ENCODE measurements around the gene LSM11. TPM values are rescaled to one million over a fixed set of nuclear protein-coding genes. Genes with fewer than 3 reads are reported as not detected.

Gene LSM11
- total RNA-seq, 1 donor from 2014 or later: 6.1 TPM

DNA sequence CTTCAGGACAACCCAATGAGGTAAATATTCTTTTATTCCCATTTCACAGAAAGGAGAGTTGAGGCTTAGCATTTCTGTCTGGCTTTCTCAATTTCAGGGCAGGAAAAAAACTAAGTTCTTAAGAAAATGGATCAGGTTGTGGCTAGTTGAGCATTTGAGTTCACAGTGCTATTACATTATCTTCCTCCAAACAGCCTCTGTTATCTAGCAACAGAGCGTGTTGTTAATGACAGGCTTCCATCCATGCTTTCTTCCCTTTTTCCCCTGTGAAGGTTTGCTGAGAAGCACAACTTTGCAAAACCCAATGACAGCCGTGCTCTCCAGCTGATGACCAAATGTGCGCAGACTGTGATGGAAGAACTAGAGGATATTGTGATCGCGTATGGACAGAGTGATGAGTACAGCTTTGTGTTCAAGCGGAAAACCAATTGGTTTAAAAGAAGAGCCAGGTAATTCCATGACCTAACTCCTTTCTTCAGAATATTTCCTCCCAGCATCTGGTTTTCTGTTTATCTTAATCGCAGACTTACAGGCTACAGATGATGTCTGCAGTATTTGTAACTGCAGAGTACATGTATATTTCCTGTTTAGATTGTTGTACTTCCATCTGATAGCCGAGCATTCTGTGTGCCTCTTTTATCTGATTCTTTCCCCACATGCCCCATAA lies 10.8 kb upstream of the LSM11 start:
- intact Hi-C loops (cut with micrococcal nuclease): loop anchor here (5.0 kb wide), 2 partner anchors 160 to 460 kb away; no protein-coding TSS in a partner anchor

DNA sequence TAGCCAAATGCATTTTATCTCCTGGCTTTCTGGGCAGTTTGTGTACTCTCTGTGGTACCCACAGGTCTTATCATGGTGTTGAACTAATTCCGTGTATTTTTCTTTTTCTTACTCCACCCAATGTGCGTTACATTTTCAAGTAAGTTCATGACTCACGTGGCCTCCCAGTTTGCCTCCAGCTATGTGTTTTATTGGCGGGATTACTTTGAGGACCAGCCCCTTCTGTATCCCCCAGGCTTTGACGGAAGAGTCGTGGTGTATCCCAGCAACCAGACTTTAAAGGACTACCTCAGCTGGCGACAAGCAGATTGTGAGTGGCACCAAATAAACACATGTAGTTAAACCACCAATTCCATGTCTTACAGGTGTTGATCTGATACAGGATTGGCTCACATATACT lies 9.1 kb upstream of the LSM11 start:
- intact Hi-C loops (cut with micrococcal nuclease): loop anchor here (5.0 kb wide), 2 partner anchors 162 to 462 kb away; no protein-coding TSS in a partner anchor

DNA sequence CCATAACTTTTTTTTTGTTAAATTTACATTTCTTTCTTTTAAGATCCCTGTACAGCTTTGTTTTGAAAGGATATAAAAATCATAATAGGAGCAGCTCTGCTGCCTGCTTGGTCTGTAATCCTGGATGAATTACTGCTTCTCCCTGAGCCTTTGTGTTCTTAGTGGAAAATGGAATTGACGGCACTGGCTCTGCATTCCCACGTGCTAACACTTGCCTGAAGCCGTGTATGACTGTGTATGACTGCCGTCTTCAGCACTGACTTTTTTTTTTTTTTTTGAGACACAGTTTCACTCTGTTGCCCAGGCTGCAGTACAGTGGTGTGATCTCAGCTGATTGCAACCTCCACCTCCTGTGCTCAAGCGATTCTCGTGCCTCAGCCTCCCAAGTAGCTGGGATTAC lies 7.5 kb upstream of the LSM11 start:
- intact Hi-C loops (cut with micrococcal nuclease): no loop called here

GRCh38 chr5:157739388-157740228 lies 3.9 kb upstream of the LSM11 start:
- intact Hi-C loops (cut with micrococcal nuclease): loop anchor here (5.0 kb wide), 4 partner anchors 118 to 397 kb away; partner anchors contain the start of gene CLINT1

DNA sequence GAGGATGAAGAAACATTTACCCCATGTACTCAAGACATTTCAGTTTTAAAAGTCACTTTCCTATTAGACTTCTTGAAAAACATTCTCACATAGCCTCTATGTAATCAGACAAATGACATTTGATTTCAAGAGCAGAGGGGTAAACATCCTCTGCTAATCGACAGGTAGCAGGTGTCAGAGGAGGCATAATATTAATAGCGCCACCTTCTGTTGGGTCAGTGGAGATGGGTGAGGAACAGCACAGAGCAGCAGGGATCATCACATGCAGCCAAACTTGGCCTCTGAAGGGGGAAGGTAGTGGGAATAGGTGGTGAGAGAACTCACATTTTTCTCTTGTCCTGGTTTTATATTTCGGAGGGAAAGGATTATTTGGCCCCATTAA lies 3.3 kb upstream of the LSM11 start:
- intact Hi-C loops (cut with micrococcal nuclease): loop anchor here (5.0 kb wide), 4 partner anchors 117 to 398 kb away; partner anchors contain the start of gene CLINT1

GRCh38 chr5:157741131-157741530 lies 2.4 kb upstream of the LSM11 start:
- intact Hi-C loops (cut with micrococcal nuclease): loop anchor here (5.0 kb wide), 4 partner anchors 116 to 399 kb away; partner anchors contain the start of gene CLINT1

DNA sequence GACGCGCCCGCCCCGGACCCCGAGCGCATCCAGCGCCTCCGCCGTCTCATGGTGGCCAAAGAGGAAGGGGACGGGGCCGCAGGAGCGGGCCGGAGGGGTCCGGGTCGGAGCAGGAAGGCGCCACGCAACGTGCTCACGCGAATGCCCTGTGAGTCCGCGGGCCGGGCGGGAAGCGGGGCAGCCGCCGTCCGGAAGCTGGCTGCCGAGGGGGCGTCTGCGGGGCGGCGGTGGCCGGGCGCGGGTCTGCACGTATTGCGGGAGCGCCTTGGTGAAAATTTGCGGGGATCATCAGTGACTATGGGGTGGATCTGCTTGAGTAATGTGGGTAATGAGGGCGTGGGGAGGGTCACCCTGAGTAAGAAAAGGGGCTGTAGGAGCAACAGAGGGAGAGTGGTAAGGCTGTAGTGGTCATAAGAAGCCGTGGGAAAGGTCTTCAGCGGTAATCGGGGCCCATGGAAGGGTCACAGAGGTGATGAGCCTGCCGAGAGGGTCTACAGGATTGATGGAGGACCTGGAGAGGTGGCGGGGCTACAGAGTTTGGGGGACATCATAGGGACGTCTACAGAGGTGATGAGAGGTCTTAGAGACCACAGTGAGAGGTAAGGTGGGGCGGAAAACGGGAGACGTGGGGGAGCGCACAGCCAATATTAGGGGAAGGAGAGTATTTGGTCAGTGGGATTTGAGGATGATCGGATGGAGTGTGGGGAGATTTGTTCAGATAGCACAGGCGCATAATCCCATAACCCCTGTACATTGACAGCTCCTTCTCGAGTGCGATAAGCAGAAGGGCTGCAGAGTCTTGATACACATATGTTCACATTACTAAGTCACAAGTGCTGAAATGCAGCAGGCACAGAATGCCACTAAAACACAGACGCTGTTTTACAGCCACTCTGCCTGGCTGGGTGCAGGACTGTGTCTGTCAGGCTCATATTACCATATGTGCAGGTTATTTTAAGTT lies 819 bp downstream of the LSM11 start:
- intact Hi-C loops (cut with micrococcal nuclease): loop anchor here (5.0 kb wide), 4 partner anchors 113 to 402 kb away; partner anchors contain the start of gene CLINT1

GRCh38 chr5:157745041-157745456 lies 1.5 kb downstream of the LSM11 start:
- intact Hi-C loops (cut with micrococcal nuclease): no loop called here

GRCh38 chr5:157747173-157747740 lies 3.7 kb downstream of the LSM11 start:
- intact Hi-C loops (cut with micrococcal nuclease): no loop called here

GRCh38 chr5:157747766-157748700 lies 4.5 kb downstream of the LSM11 start:
- intact Hi-C loops (cut with micrococcal nuclease): no loop called here

DNA sequence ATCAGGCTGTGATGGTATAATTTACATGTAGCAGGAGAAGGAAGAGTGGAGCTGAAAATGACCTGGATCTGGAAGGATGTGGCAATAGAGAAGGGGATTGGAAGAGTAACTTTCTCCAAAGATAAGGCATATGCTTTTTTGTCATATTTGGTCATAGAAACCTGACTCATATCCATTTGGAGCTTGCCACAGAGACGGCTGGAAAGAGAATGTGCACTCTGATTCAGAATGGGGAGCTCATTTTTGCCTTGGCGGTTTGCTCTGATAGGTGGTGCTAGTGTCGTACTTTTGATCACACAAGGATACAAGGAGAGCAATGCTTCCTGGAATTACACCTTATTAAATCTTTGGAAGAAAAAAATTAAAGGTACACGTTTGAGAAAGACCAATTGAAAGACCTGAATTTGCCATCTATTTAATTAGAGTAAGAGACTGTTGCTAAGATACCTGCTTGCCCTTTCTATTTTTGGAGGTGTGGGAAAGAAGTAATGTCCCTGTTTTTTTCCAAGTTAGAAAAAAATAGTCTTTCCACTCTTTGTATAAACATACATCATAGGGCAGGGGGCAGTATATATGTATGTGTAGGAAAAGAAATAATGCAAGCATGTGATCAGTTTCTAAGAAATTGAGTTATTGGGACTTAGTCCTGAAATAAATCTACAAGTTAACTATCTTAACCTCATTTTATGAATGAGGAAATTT lies 5.4 kb downstream of the LSM11 start:
- intact Hi-C loops (cut with micrococcal nuclease): no loop called here

DNA sequence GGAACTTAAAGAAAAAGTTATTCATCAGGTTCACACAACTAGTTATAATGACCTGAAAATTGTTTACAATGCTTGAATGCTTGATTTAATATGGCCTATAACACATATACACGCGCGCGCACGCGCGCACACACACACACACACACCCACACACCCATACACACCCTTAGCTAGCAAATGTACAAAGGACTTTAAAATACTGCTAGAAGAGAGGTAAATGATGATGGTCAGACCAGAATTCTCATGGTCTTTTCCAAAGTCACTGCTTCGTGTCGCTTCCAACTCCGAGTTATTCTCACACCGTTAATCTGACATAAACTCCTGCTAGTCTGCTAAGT lies 5.9 kb downstream of the LSM11 start:
- intact Hi-C loops (cut with micrococcal nuclease): no loop called here

DNA sequence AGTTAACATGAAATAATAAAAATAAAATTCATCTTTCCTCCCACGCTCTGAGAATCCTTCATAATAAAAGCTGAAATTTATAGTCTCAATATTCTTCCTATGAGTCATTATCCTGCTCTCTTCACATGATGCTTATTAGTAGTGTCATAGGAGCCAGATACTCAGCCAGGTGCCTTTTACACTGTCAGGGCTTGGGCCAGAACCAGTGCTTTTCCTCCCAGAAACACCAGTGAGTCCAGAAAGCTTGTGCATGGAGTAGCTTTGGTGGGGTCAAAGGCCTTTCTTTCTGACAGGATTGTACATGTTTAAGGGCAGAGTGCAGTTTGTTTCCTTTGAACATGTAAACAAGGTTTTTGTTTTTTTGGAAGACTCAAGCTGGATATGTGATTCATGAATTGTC lies 6.8 kb downstream of the LSM11 start:
- intact Hi-C loops (cut with micrococcal nuclease): no loop called here

GRCh38 chr5:157756122-157756521 lies 12.6 kb downstream of the LSM11 start:
- intact Hi-C loops (cut with micrococcal nuclease): no loop called here

- intact Hi-C loops (cut with micrococcal nuclease): no loop called here
Observed at GRCh38 chr5:157758706-157759105, 15.2 kb downstream of the LSM11 start.

- intact Hi-C loops (cut with micrococcal nuclease): loop anchor here (1.0 kb wide), 2 partner anchors 187 to 233 kb away; no protein-coding TSS in a partner anchor
Observed at GRCh38 chr5:157761690-157762621, 18.4 kb downstream of the LSM11 start.

DNA sequence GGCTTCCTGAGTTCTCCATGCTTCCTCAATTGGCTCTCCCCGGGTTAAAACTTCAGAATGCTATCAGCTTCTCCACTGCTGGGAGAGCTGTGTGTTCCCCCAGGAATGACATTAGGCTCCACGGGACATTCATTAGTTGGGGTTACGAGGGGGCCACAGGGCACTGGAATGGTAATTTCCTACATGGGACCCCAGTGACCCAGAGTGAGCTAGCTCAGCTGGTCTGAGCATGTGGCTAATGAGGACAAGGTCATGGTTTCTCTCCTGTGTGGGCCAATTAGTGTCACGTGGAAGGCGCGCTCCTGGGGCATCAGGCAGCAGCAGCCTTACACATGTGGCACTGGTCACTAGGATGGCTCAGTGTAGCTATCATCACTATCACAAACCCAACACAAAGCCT lies 21.0 kb downstream of the LSM11 start:
- intact Hi-C loops (cut with micrococcal nuclease): no loop called here

DNA sequence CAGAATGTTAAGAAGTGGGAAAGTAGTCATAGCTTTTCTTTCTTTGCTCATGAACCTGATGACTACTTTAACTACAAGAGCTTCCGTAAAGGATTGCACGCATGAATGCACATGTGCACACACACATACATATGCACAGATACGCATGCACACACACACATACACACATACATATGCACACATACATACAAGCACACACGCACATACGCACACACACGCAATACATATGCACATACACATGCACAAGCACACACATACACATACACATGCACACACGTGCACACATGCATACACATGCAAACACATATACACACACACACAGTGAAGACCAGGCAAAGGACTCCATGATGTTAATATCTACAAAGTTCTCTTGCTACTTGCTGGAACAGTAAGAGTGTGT lies 22.9 kb downstream of the LSM11 start:
- intact Hi-C loops (cut with micrococcal nuclease): no loop called here

All from T-helper 2 cell treated with Interferon-gamma antibody and Interleukin-4, amounts not matched to agents 100 ng/mL and 5 ng/mL, for 36 hours (primary cell).